CD4-positive, alpha-beta T cell treated with Interferon alpha-2 for 1 hour (primary cell): ENCODE data around the gene SLC7A7.
"Not testable (repeated sequence)": the region's sequence is repeated elsewhere in the genome, so short reads cannot be mapped to it uniquely, and the experiment has no call there.

Experiments
- DNase-seq, 2 donors: peaks; one replicate each; pipeline ENCODE4 v3.0.0-alpha.2; 2020 to 2022

Gene SLC7A7

GRCh38 chr14:22820731-22821130 is 5.5 kb upstream of the SLC7A7 start:
- no peak for DNase-seq

- no peak for DNase-seq
Observed at GRCh38 chr14:22819151-22819988, 4.1 kb upstream of the SLC7A7 start.

GRCh38 chr14:22814373-22814772 is 862 bp downstream of the SLC7A7 start:
- DNase-seq: no peak

GRCh38 chr14:22813145-22813544 is 2.1 kb downstream of the SLC7A7 start:
- no peak for DNase-seq

- no peak for DNase-seq
Observed at GRCh38 chr14:22812744-22813143, 2.5 kb downstream of the SLC7A7 start.

GRCh38 chr14:22811722-22812121 is 3.5 kb downstream of the SLC7A7 start:
- DNase-seq: no peak

- DNase-seq: no peak
Observed at GRCh38 chr14:22808388-22809209, 6.6 kb downstream of the SLC7A7 start.

- DNase-seq: no peak
Observed at GRCh38 chr14:22807432-22808087, 7.7 kb downstream of the SLC7A7 start.

GRCh38 chr14:22805235-22805634 is 10.0 kb downstream of the SLC7A7 start:
- not testable (repeated sequence) for DNase-seq

GRCh38 chr14:22803687-22803974 is 11.6 kb downstream of the SLC7A7 start:
- DNase-seq: no peak

GRCh38 chr14:22802860-22803686 is 12.2 kb downstream of the SLC7A7 start:
- no peak for DNase-seq

GRCh38 chr14:22801716-22802115 is 13.5 kb downstream of the SLC7A7 start:
- no peak for DNase-seq

- no peak for DNase-seq
Observed at GRCh38 chr14:22800346-22800745, 14.9 kb downstream of the SLC7A7 start.

GRCh38 chr14:22798528-22798927 is 16.7 kb downstream of the SLC7A7 start:
- DNase-seq: no peak

GRCh38 chr14:22797017-22797917 is 18.0 kb downstream of the SLC7A7 start:
- no peak for DNase-seq

GRCh38 chr14:22796087-22796707 is 19.0 kb downstream of the SLC7A7 start:
- no peak for DNase-seq

- peak in 1 of 2 donors; percentile 33 for DNase-seq
Observed at GRCh38 chr14:22794551-22794951, 20.7 kb downstream of the SLC7A7 start.

- no peak for DNase-seq
Observed at GRCh38 chr14:22793976-22794375, 21.3 kb downstream of the SLC7A7 start.

GRCh38 chr14:22793550-22793949 is 21.7 kb downstream of the SLC7A7 start:
- not testable (repeated sequence) for DNase-seq

GRCh38 chr14:22792158-22792557 is 23.1 kb downstream of the SLC7A7 start:
- DNase-seq: no peak

GRCh38 chr14:22791301-22791700 is 23.9 kb downstream of the SLC7A7 start:
- no peak for DNase-seq
